Tibial artery (tissue), 4 donors: ENCODE measurements around the gene LYPD6.
"Not testable (repeated sequence)": the region's sequence is repeated elsewhere in the genome, so short reads cannot be mapped to it uniquely, and the experiment has no call there.

Source experiments
- DNase-seq, 2 donors: peaks; one replicate each; pipeline ENCODE4 v3.0.0-alpha.2; 2019
- H3K27ac ChIP-seq, 2 donors: fragments of 200-600 bp; sonication (generic) in 1 of 2; 1 replicate in 1 of 2; 2 replicates in 1 of 2; pipeline ENCODE4 v1.5.1; 2018 to 2019; ENCODE audit warnings: mild to moderate bottlenecking in 1 of 2
- H3K27me3 ChIP-seq, 2 donors: fragments of 200-600 bp; sonication (generic) in 1 of 2; one replicate each; pipeline versions ENCODE4 v1.5.1 to v1.6.0; 2016 to 2019
- H3K36me3 ChIP-seq, 3 donors: fragments of 200-600 bp; sonication (generic) in 2 of 3; one replicate each; pipeline ENCODE4 v1.5.1; 2016 to 2019; ENCODE audit warnings: mild to moderate bottlenecking in 2 of 3
- H3K4me1 ChIP-seq, 4 donors: fragments of 200-600 bp; sonication (generic) in 2 of 4; 1 replicate in 3 of 4; 2 replicates in 1 of 4; pipeline ENCODE4 v1.5.1; 2016 to 2019
- H3K4me3 ChIP-seq, 2 donors: fragments of 200-600 bp; sonication (generic) in 1 of 2; 1 replicate in 1 of 2; 2 replicates in 1 of 2; pipeline ENCODE4 v1.5.1; 2018 to 2019; ENCODE audit warnings: mild to moderate bottlenecking in 2 of 2
- H3K9me3 ChIP-seq, 3 donors: fragments of 200-600 bp; sonication (generic) in 1 of 3; one replicate each; pipeline ENCODE4 v1.5.1; 2016 to 2019
- intact Hi-C: fragments of 100-400 bp; cut with DNase I; formaldehyde crosslinking; loops from one replicate; pipeline ENCODE4 v1.15.0; 2023; ENCODE audit warnings: low total_unique reads
- TF ChIP-seq, protein P1 (sequence below), 2 experiments: fragments of 200-600 bp in 1 of 2; fragments of 450-650 bp in 1 of 2; IDR thresholded peaks; one replicate each; pipeline ENCODE4 v1.5.1; 2017 to 2019; ENCODE audit warnings: antibody characterized with exemption in 2 of 2, mild to moderate bottlenecking in 1 of 2, moderate library complexity in 1 of 2

LYPD6 gene

DNA sequence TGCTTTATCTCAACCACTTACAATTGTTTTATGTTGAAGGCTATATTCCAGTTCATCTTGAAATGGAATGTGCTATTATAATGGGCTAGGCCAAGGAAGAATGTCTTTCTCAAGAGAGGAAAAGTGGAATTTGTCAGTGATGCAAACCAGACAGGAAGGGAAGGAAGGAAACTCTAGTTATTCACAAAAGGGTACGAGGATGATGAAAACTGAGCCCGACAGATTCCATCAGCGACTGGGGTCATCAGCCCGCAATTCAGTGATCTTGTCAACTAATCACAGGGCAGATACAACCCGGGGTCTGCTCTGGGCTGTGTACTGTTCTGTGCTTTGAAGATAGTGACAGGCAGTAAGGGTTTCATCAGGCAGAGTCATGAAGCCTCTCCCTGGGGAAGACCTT is 23.4 kb upstream of the LYPD6 start:
- Histone ChIP-seq H3K4me1 (no peaks in the 10 kb centered on the region), H3K36me3 (no peaks in the 10 kb centered on the region), H3K27me3 (peaks cover 0 to 31% of the 10 kb centered on the region in 2 donors), H3K4me3 (no peak overlapping the region), H3K27ac (no peak overlapping the region), H3K9me3 (no peaks in the 10 kb centered on the region)
- intact Hi-C loops, result no loop called here
- no peak for DNase-seq
- TF ChIP-seq, protein P1, sequence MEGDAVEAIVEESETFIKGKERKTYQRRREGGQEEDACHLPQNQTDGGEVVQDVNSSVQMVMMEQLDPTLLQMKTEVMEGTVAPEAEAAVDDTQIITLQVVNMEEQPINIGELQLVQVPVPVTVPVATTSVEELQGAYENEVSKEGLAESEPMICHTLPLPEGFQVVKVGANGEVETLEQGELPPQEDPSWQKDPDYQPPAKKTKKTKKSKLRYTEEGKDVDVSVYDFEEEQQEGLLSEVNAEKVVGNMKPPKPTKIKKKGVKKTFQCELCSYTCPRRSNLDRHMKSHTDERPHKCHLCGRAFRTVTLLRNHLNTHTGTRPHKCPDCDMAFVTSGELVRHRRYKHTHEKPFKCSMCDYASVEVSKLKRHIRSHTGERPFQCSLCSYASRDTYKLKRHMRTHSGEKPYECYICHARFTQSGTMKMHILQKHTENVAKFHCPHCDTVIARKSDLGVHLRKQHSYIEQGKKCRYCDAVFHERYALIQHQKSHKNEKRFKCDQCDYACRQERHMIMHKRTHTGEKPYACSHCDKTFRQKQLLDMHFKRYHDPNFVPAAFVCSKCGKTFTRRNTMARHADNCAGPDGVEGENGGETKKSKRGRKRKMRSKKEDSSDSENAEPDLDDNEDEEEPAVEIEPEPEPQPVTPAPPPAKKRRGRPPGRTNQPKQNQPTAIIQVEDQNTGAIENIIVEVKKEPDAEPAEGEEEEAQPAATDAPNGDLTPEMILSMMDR (IDR thresholded peaks at IDR 0.05), result no peak

DNA sequence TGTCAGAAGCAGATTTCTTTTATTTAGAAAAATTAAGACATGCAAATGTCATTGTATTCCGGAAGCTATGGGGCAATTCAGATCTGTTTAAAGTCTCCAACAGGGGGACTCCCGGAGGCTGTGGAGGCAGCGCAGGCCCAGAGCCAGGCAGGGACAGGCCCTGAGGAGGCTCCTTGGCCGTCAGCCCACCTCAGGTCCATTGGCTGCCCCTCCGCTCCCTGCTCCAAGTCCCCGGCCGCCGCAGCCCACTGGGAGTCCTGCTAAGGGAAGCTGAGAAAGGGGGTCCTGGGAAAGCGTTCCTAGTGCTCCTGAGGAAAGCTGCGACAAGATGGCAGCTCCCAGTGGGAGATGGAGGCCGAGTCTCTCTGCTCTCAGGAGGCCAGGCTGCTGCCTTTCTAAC is 20.0 kb upstream of the LYPD6 start:
- no peak overlapping the region for H3K27ac ChIP-seq
- intact Hi-C loops, result no loop called here
- H3K9me3 ChIP-seq, result no peaks in the 10 kb centered on the region
- TF ChIP-seq, protein P1 (IDR thresholded peaks at IDR 0.05), result no peak
- peaks cover 0 to 30% of the 10 kb centered on the region in 2 donors for H3K27me3 ChIP-seq
- no peak for DNase-seq
- H3K36me3 ChIP-seq, result no peaks in the 10 kb centered on the region
- H3K4me1 ChIP-seq, result peaks cover 0 to 11% (median 3%) of the 10 kb centered on the region in 4 donors
- H3K4me3 ChIP-seq, result no peak overlapping the region

DNA sequence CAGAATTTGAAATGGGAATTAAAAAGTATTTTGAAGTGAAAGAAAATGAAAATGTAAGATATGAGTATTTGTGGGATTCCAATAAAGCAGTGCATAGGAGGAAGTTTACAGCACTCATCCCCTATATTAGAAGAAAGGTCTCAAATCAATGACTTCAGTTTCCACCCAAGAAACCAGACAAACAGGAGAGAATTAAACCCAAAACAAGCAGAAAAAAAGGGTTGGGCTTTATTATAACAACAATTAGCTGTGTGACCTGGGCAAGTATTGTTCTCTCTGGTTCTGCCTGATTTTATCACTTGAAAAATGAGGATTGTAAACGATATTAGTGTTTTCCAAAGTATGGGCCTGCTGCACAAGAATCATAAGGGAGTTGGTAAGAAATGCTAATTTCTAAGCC is 18.3 kb upstream of the LYPD6 start:
- DNase-seq, result no peak
- H3K27me3 ChIP-seq, result peaks cover 0 to 30% of the 10 kb centered on the region in 2 donors
- intact Hi-C loops, result no loop called here
- no peak overlapping the region for H3K27ac ChIP-seq
- peaks cover 0 to 11% (median 3%) of the 10 kb centered on the region in 4 donors for H3K4me1 ChIP-seq
- no peaks in the 10 kb centered on the region for H3K36me3 ChIP-seq
- H3K4me3 ChIP-seq, result no peak overlapping the region
- TF ChIP-seq, protein P1 (IDR thresholded peaks at IDR 0.05), result no peak
- no peaks in the 10 kb centered on the region for H3K9me3 ChIP-seq

DNA sequence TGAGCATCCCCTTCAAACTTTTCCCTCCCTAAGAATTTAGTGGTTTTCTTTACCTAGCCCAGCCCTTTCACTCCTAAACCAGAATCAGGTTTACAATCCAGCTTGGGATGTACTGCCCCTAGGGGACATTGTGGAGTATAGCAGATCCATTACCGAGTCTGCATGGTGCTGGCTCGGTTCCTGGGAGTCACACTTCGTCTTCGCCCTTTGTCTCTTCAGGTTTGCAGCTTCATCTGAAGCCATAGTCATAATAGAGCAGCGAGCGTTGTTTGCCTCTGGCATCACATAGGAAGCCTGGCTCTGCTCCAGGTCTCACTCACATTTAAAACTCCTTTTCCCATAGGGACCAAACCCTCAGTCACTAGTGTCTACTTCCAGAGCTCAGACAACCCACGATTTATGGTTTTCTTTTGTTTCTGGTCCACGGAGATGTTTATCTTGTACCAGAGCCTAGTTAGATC is 16.8 kb upstream of the LYPD6 start:
- no peak overlapping the region for H3K4me3 ChIP-seq
- no peaks in the 10 kb centered on the region for H3K9me3 ChIP-seq
- TF ChIP-seq, protein P1 (IDR thresholded peaks at IDR 0.05), result peak; percentile 53 to 70
- DNase-seq, result no peak
- H3K27ac ChIP-seq, result no peak overlapping the region
- peaks cover 0 to 30% of the 10 kb centered on the region in 2 donors for H3K27me3 ChIP-seq
- intact Hi-C loops, result no loop called here
- peaks cover 0 to 11% (median 3%) of the 10 kb centered on the region in 4 donors for H3K4me1 ChIP-seq
- H3K36me3 ChIP-seq, result no peaks in the 10 kb centered on the region

DNA sequence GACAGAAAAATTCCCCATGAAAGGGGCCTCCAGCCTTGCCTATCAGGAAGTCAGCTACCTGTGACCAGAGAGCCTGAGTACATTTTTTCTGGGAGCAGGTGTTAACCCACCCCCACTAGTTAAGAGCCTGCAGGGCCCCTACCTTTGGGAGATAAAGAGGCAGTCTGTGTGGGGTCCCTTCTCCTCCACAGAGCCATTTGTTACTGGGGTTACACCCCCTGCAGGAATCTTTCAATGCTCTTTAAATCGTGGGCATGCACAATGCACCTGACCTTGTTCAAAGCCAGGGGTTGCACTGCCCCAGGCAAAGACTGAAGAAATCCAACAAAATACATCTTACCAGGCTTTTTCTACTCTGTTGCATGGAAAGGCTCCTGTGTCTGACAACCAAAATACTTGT is 15.7 kb upstream of the LYPD6 start:
- Histone ChIP-seq H3K27me3 (peaks cover 0 to 22% of the 10 kb centered on the region in 2 donors), H3K36me3 (no peaks in the 10 kb centered on the region), H3K27ac (no peak overlapping the region), H3K9me3 (no peaks in the 10 kb centered on the region), H3K4me3 (no peak overlapping the region), H3K4me1 (peaks cover 0 to 11% (median 3%) of the 10 kb centered on the region in 4 donors)
- no peak for DNase-seq
- TF ChIP-seq, protein P1 (IDR thresholded peaks at IDR 0.05), result no peak
- intact Hi-C loops, result loop anchor here (1.0 kb wide), 1 partner anchor 45 kb away; no protein-coding TSS in a partner anchor

DNA sequence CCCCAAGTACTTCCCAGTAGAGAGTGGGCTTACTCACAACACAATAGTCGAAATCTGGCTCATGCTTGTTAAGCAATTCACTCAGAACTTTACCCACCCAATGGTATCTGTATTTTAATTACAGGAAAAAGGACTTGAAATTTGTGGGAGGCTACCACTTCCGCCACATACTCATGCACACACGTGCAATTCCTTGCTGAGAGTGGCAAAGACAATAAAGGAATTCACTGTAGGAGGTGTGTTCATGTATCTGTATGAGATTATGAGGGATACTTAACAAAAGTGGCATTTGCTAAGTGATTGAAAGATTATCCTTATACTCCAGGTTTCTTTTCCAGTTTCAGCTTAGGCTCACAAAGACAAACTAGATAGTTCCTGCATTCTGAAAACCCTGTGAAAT is 14.9 kb upstream of the LYPD6 start:
- Histone ChIP-seq H3K4me3 (no peak overlapping the region), H3K4me1 (peaks cover 0 to 11% (median 3%) of the 10 kb centered on the region in 4 donors), H3K27ac (no peak overlapping the region), H3K27me3 (peaks cover 0 to 19% of the 10 kb centered on the region in 2 donors), H3K9me3 (peaks cover 0 to 6% (median 0%) of the 10 kb centered on the region in 3 donors), H3K36me3 (no peaks in the 10 kb centered on the region)
- intact Hi-C loops, result no loop called here
- no peak for DNase-seq
- TF ChIP-seq, protein P1 (IDR thresholded peaks at IDR 0.05), result no peak

DNA sequence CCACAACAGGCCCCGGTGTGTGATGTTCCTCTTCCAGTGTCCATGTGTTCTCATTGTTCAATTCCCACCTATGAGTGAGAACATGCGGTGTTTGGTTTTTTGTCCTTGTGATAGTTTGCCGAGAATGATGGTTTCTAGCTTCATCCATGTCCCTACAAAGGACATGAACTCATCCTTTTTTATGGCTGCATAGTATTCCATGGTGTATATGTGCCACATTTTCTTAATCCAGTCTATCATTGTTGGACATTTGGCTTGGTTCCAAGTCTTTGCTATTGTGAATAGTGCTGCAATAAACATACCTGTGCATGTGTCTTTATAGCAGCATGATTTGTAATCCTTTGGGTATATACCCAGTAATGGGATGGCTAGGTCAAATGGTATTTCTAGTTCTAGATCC is 11.8 kb upstream of the LYPD6 start:
- H3K9me3 ChIP-seq, DNase-seq, H3K4me1 ChIP-seq, H3K27ac ChIP-seq, H3K27me3 ChIP-seq, H3K36me3 ChIP-seq, intact Hi-C loops, H3K4me3 ChIP-seq: not testable (repeated sequence)
